Pancreas (tissue), 8 donors: Measurements from ENCODE around the gene USP43. TPM values are rescaled to one million over a fixed set of nuclear protein-coding genes. Genes with fewer than 3 reads are reported as not detected.

ENCODE experiments used
- polyA plus RNA-seq, 2 donors: library from polyadenylated mRNA; stranded (reverse); fragments of 200-250 nt; gene quantifications; one replicate each; pipeline ENCODE4 v1.2.3, GENCODE V29; 2013
- total RNA-seq, 6 donors: library from RNA; stranded (reverse); fragmentation: NEBNext Ultra II Directional in 4 of 6; extraction: Animal tissue kit (Norgen Biotek cat#: 25700) in 4 of 6; gene quantifications; one replicate each; pipeline versions ENCODE4 v1.2.1 to v1.2.4, GENCODE V29; 2021 to 2023
- donor health status: healthy with polysubstance abuse.
- donor health status: DM: no; HTN: no; CAD: no; lungs with moderate emphysema.
- donor health status: DM: no; HTN: no; CAD: no.
- donor health status: Bipolar disorder and iron deficiency.
- donor health status: DM: yes; HTN: yes; CAD: no.
- donor health status: DM: no; HTN: no; CAD: no.
- donor health status: DM: no; HTN: no; CAD: no.
- donor health status: DM: yes; HTN: yes; CAD: no.

Gene USP43
- total and polyA plus RNA-seq, 8 donors, result 2.6 to 5.7 (median 4.3) TPM

Other genes starting within 250 kb of the USP43 start
- 10 to 100 TPM; 26.9 to 37.4 (median 30.9) TPM for gene STX8, start 69.7 kb upstream of the USP43 start, total RNA-seq
- 10 to 100 TPM; 32.6 to 33.0 TPM for gene STX8, start 69.7 kb upstream of the USP43 start, polyA plus RNA-seq
- not detected for gene CFAP52, start 68.9 kb upstream of the USP43 start, total RNA-seq
- not detected for gene CFAP52, start 68.9 kb upstream of the USP43 start, polyA plus RNA-seq
- not detected for gene DHRS7C, start 146.1 kb downstream of the USP43 start, total RNA-seq
- gene DHRS7C, start 146.1 kb downstream of the USP43 start, polyA plus RNA-seq, result not detected
- gene GSG1L2, start 176.6 kb downstream of the USP43 start, total RNA-seq, result not detected
- not detected for gene GSG1L2, start 176.6 kb downstream of the USP43 start, polyA plus RNA-seq
- gene GLP2R, start 180.4 kb downstream of the USP43 start, total RNA-seq, result 1 to 10 TPM in 3 of 6 donors, under 1 TPM in 3; 0.39 to 1.7 (median 0.90) TPM
- gene GLP2R, start 180.4 kb downstream of the USP43 start, polyA plus RNA-seq, result 1 to 10 TPM in 1 of 2 donors, under 1 TPM in 1; 0.84 to 1.2 TPM